Measurements from ENCODE around the gene C21orf58. TPM values are rescaled to one million over a fixed set of nuclear protein-coding genes. Genes with fewer than 3 reads are reported as not detected.

C21orf58 gene
- polyA plus RNA-seq, 1 of the 3 experiments (the other 2 are of a cell fraction) = 9.7 TPM

- Histone ChIP-seq H3K9me2 (no peaks in the 10 kb centered on the region), H3K9ac (no peak overlapping the region), H3K36me3 (replicated peaks in 1 of 2; ENCODE audit: control insufficient read depth in 1 of 2, insufficient read depth in 2 of 2, low read length in 1 of 2) (peaks cover 17 to 60% of the 10 kb centered on the region in 2 experiments), H3K9me3 (no peaks in the 10 kb centered on the region), H3K27me3 (ENCODE audit: insufficient read depth) (no peaks in the 10 kb centered on the region), H3K79me2 (ENCODE audit: insufficient read depth) (peaks cover 20% of the 10 kb centered on the region), H2AFZ (ENCODE audit: low read depth) (no peak overlapping the region), H3K4me2 (no peak overlapping the region), H4K20me1 (ENCODE audit: insufficient read depth) (no peaks in the 10 kb centered on the region), H3K4me1 (ENCODE audit: control insufficient read depth in 1 of 2, insufficient read depth in 2 of 2, low read depth in 1 of 2, low read length in 1 of 2) (peaks cover 0 to 15% of the 10 kb centered on the region in 2 experiments; a peak in 1 of 4 replicates), H3K27ac (ENCODE audit: low read depth in 2 of 2, low read length in 1 of 2) (no peak overlapping the region), H3K4me3 (ENCODE audit: low read depth in 2 of 2, low read length in 1 of 2) (no peak overlapping the region), H3F3A (replicated peaks; ENCODE audit: insufficient read depth) (no peaks in the 10 kb centered on the region)
- no peak for DNase-seq
- ChIA-PET CTCF (no interaction called here), POLR2A (no interaction called here)
- TF ChIP-seq TAF1 (IDR thresholded peaks at IDR 0.05; ENCODE audit: borderline replicate concordance, low read depth, low read length) = no peak
- TF ChIP-seq FOSL2 (IDR thresholded peaks at IDR 0.05; ENCODE audit: borderline replicate concordance, low read depth) = no peak
- no peak for TF ChIP-seq SMC3 (IDR thresholded peaks at IDR 0.05; ENCODE audit: low read depth, low read length)
- TF ChIP-seq EP300 (IDR thresholded peaks at IDR 0.05; ENCODE audit: borderline replicate concordance in 1 of 2, low read depth in 1 of 2, low read length in 1 of 2) = no peak
- no peak for TF ChIP-seq RCOR1 (IDR thresholded peaks at IDR 0.05; ENCODE audit: low read length)
- TF ChIP-seq CHD2 (IDR thresholded peaks at IDR 0.05; ENCODE audit: low read length, partially characterized antibody) = no peak
- no peak for TF ChIP-seq FOXM1 (IDR thresholded peaks at IDR 0.05; ENCODE audit: low read depth)
- no peak for TF ChIP-seq PBX3 (IDR thresholded peaks at IDR 0.05)
- no peak for TF ChIP-seq NFIC (IDR thresholded peaks at IDR 0.05; ENCODE audit: borderline replicate concordance)
- no peak for TF ChIP-seq JUND (IDR thresholded peaks at IDR 0.05)
- no peak for TF ChIP-seq MXI1 (IDR thresholded peaks at IDR 0.05; ENCODE audit: low read depth, low read length)
- TF ChIP-seq ZBTB33 (IDR thresholded peaks at IDR 0.05; ENCODE audit: borderline replicate concordance, low read depth) = no peak
- TF ChIP-seq MEF2A (IDR thresholded peaks at IDR 0.05; ENCODE audit: borderline replicate concordance, low read depth) = no peak
- TF ChIP-seq GATA2 (CRISPR knock-in tag; IDR thresholded peaks at IDR 0.05) = no peak
- no peak for TF ChIP-seq ELF1 (IDR thresholded peaks at IDR 0.05)
- TF ChIP-seq NRF1 (IDR thresholded peaks at IDR 0.05; ENCODE audit: low read depth, low read length) = no peak
- TF ChIP-seq USF1 (IDR thresholded peaks at IDR 0.05; ENCODE audit: borderline replicate concordance, low read depth) = no peak
- TF ChIP-seq FOXJ3 (CRISPR knock-in tag; IDR thresholded peaks at IDR 0.05) = no peak
- TF ChIP-seq YY1 (IDR thresholded peaks at IDR 0.05; ENCODE audit: low read depth) = no peak
- TF ChIP-seq GABPA (IDR thresholded peaks at IDR 0.05; ENCODE audit: low read depth) = no peak
- 92% methylated on average over 14 of the region's 17 CpGs for WGBS (ENCODE audit: low lambda C conversion rate)
Observed at GRCh38 chr21:46349134-46349760, 25.6 kb upstream of the C21orf58 start.
